Measurements from ENCODE around the gene CIROP. TPM values are rescaled to one million over a fixed set of nuclear protein-coding genes. Genes with fewer than 3 reads are reported as not detected.

CIROP gene
- total and polyA plus RNA-seq, 9 of the 15 experiments (the other 6 are each of a cell fraction or from before 2014, with no cell fraction given) = not detected

- TF ChIP-seq, protein P1, sequence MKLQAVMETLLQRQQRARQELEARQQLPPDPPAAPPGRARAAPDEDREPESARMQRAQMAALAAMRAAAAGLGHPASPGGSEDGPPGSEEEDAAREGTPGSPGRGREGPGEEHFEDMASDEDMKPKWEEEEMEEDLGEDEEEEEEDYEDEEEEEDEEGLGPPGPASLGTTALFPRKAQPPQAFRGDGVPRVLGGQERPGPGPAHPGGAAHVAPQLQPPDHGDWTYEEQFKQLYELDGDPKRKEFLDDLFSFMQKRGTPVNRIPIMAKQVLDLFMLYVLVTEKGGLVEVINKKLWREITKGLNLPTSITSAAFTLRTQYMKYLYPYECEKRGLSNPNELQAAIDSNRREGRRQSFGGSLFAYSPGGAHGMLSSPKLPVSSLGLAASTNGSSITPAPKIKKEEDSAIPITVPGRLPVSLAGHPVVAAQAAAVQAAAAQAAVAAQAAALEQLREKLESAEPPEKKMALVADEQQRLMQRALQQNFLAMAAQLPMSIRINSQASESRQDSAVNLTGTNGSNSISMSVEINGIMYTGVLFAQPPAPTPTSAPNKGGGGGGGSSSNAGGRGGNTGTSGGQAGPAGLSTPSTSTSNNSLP (IDR thresholded peaks at IDR 0.05; ENCODE audit: borderline replicate concordance, low read depth, low read length) = no peak
- no peak for TF ChIP-seq ADNP (tag; IDR thresholded peaks at IDR 0.05)
- no peak for TF ChIP-seq BRCA1 (IDR thresholded peaks at IDR 0.05)
- no peak for TF ChIP-seq BRCA1 (CRISPR knock-in tag; IDR thresholded peaks at IDR 0.05)
- TF ChIP-seq, protein P2, sequence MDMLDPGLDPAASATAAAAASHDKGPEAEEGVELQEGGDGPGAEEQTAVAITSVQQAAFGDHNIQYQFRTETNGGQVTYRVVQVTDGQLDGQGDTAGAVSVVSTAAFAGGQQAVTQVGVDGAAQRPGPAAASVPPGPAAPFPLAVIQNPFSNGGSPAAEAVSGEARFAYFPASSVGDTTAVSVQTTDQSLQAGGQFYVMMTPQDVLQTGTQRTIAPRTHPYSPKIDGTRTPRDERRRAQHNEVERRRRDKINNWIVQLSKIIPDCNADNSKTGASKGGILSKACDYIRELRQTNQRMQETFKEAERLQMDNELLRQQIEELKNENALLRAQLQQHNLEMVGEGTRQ (CRISPR knock-in tag; IDR thresholded peaks at IDR 0.05) = no peak
- no peak for TF ChIP-seq AFF4 (CRISPR knock-in tag; IDR thresholded peaks at IDR 0.05)
- peak; percentile 53 to 84; a peak in 2 of 4 replicates for TF ChIP-seq ARNT (IDR thresholded peaks at IDR 0.05)
- TF ChIP-seq SMARCA4 (IDR thresholded peaks at IDR 0.05) = peak; percentile 85
- TF ChIP-seq CREB3L1 (IDR thresholded peaks at IDR 0.05; ENCODE audit: borderline replicate concordance, low read depth) = no peak
- TF ChIP-seq FOXP1 (CRISPR knock-in tag; IDR thresholded peaks at IDR 0.05) = no peak
- TF ChIP-seq ZBTB26 (CRISPR knock-in tag; IDR thresholded peaks at IDR 0.05) = peak; percentile 64; the same call in 1 of the 2 replicates
- TF ChIP-seq LARP7 (IDR thresholded peaks at IDR 0.05) = peak; percentile 96
- peak; percentile 4 for TF ChIP-seq PRDM10 (IDR thresholded peaks at IDR 0.05; ENCODE audit: partially characterized antibody)
These were observed 10.7 kb downstream of the CIROP start (continued) for GRCh38 chr14:23093991-23094665.

Data from K562 (cell line).